Gastroesophageal sphincter (tissue), 3 donors: ENCODE results near the gene ALOX5AP.

ENCODE experiments used
- CTCF ChIP-seq, 4 experiments: fragments of 200-600 bp in 2 of 4; fragments of 450-650 bp in 2 of 4; sonication (generic) in 1 of 4; IDR thresholded peaks; one replicate each; pipeline ENCODE4 v1.5.1; 2017 to 2019; ENCODE audit warnings: antibody characterized with exemption in 4 of 4, mild to moderate bottlenecking in 2 of 4, moderate library complexity in 2 of 4
- EP300 ChIP-seq: sonication (generic); formaldehyde crosslinking; IDR thresholded peaks from one replicate; pipeline ENCODE4 v1.6.1; 2017; ENCODE audit warnings: antibody characterized with exemption, mild to moderate bottlenecking
- POLR2A ChIP-seq, 2 donors: fragments of 450-650 bp; IDR thresholded peaks; one replicate each; pipeline ENCODE4 v1.6.1; 2017; ENCODE audit warnings: antibody characterized with exemption in 2 of 2, mild to moderate bottlenecking in 2 of 2, moderate library complexity in 1 of 2
- POLR2AphosphoS5 ChIP-seq: sonication (generic); formaldehyde crosslinking; IDR thresholded peaks from one replicate; pipeline ENCODE4 v1.6.1; 2017; ENCODE audit warnings: antibody characterized with exemption

DNA sequence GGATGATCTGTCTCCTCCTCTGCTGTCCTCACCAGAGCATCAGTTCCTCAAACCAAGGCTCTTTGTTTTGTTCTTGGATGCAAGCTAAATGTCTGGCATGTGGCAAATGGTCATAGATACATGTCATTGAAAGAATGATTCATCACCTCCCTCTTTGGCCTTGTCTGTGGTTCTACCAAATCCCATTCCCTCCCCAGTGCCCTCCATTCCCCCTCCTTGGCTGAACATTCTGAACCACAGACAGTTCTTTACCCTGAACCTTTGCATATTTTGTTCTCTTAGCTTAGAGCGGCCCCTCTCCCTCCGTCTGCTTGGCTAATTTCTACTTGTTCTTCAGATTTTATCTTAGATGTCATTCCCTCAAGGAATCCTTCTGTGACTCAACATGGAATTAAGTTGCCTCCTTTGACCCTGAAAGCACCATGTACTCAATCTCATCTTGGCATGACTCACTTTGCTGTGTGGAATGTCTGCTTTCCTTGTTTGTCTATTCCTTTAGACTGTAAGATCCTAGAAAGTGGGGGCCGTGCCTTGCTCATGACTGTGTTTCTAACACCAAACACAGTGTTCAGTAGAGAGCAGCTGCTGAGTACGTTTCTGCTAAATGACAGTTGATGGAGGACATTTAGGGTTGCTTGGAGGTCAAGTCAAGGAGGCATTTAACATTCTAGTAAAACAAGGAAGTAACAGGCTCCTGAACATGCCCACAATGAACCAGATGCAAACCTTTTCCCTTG, 8.1 kb downstream of the ALOX5AP start:
- no peak for TF ChIP-seq CTCF (IDR thresholded peaks at IDR 0.05)
- no peak for TF ChIP-seq POLR2A (IDR thresholded peaks at IDR 0.05)
- TF ChIP-seq POLR2AphosphoS5, result peak; percentile 93
- TF ChIP-seq EP300, result no peak
